Heart left ventricle (tissue), 13 donors: Measurements from ENCODE around the gene RUSF1.

ENCODE experiments used
- CTCF ChIP-seq, 12 donors: fragments of 200-600 bp; sonication (generic) in 4 of 12; IDR thresholded peaks; one replicate each; pipeline versions ENCODE4 v1.5.0 to v1.8.0; 2018 to 2022; ENCODE audit warnings: antibody characterized with exemption in 12 of 12, mild to moderate bottlenecking in 5 of 12
- POLR2A ChIP-seq, 2 donors: fragments of 450-650 bp; IDR thresholded peaks; one replicate each; pipeline ENCODE4 v1.6.1; 2017; ENCODE audit warnings: antibody characterized with exemption in 2 of 2, mild to moderate bottlenecking in 2 of 2, moderate library complexity in 2 of 2
- donor health status: ischemic (EF 13 %, LVEDD 7.1; RV severe dilation, severe dysfunction).
- donor health status: DM: no; HTN: yes; CAD: no.
- donor health status: DM: no; HTN: no; CAD: no.
- donor health status: ischemic (EF 25% LVEDD 6.9; RV normal size, moderate dysfunction).
- donor health status: ischemic (EF 25% LVEDD 5.7; RV mildly dilated, moderate dysfunction).
- donor health status: ischemic (EF 35%, LVEDD 5.7; RV mildly dilated, moderate dysfunction).
- donor health status: nonischemic (EF 11% LVEDD 7.7; RV severe dilation, severe dysfunction).
- donor health status: DM: yes; HTN: yes; CAD: no.
- donor health status: PGD.
- donor health status: ischemic (EF 29% LVEDD 5.4; RV normal size, mild dysfunction).
- donor health status: nonischemic (EF 23%, LVEDD 6.1; RV moderate dilation, normal function).

GRCh38 chr16:31467858-31468257 lies 40.3 kb downstream of the RUSF1 start:
- TF ChIP-seq CTCF (IDR thresholded peaks at IDR 0.05) (no peak), POLR2A (IDR thresholded peaks at IDR 0.05) (no peak)
